Spleen (tissue), 11 donors: ENCODE data around the gene ECI1. TPM values are rescaled to one million over a fixed set of nuclear protein-coding genes. Genes with fewer than 3 reads are reported as not detected.
A peak's percentile ranks its signal among the peaks of the same experiment; 100 is the strongest.

ENCODE experiments used
- DNase-seq: peaks from one replicate; pipeline ENCODE4 v3.0.0-alpha.2; 2020
- H3K27ac ChIP-seq, 8 donors: fragments of 200-600 bp; sonication (generic) in 7 of 8; 1 replicate in 4 of 8; 2 replicates in 4 of 8; pipeline versions ENCODE4 v1.5.0 to v1.8.0; 2016 to 2021; ENCODE audit warnings: inconsistent platforms in 4 of 8, mild to moderate bottlenecking in 4 of 8, moderate library complexity in 1 of 8
- H3K27me3 ChIP-seq, 7 donors: fragments of 200-600 bp; sonication (generic) in 6 of 7; replicated peaks in 1 of 7; 1 replicate in 4 of 7; 2 replicates in 3 of 7; pipeline versions ENCODE4 v1.5.0 to v1.8.0; 2016 to 2021; ENCODE audit warnings: inconsistent platforms in 3 of 7, mild to moderate bottlenecking in 1 of 7
- H3K36me3 ChIP-seq, 6 donors: fragments of 200-600 bp; sonication (generic) in 5 of 6; 1 replicate in 4 of 6; 2 replicates in 2 of 6; pipeline versions ENCODE4 v1.5.0 to v1.8.0; 2016 to 2021; ENCODE audit warnings: inconsistent platforms in 2 of 6
- H3K4me1 ChIP-seq, 6 donors: fragments of 200-600 bp; sonication (generic) in 5 of 6; 1 replicate in 3 of 6; 2 replicates in 3 of 6; pipeline versions ENCODE4 v1.5.0 to v1.8.0; 2016 to 2021; ENCODE audit warnings: inconsistent platforms in 3 of 6
- H3K4me3 ChIP-seq, 8 donors: fragments of 200-600 bp; sonication (generic) in 7 of 8; 1 replicate in 4 of 8; 2 replicates in 4 of 8; pipeline versions ENCODE4 v1.5.0 to v1.8.0; 2016 to 2021; ENCODE audit warnings: inconsistent platforms in 4 of 8, mild to moderate bottlenecking in 4 of 8, moderate library complexity in 2 of 8
- H3K9me3 ChIP-seq, 8 donors: fragments of 200-600 bp; sonication (generic) in 7 of 8; 1 replicate in 4 of 8; 2 replicates in 4 of 8; pipeline versions ENCODE4 v1.5.0 to v1.8.0; 2016 to 2021; ENCODE audit warnings: inconsistent platforms in 4 of 8
- CTCF ChIP-seq, 11 experiments: fragments of 200-600 bp in 7 of 11; fragments of 450-650 bp in 4 of 11; sonication (generic) in 4 of 11; IDR thresholded peaks in 8 of 11; conservative IDR thresholded peaks in 3 of 11; 1 replicate in 7 of 11; 2 replicates in 4 of 11; pipeline versions ENCODE4 v1.4.0 to v1.8.0; 2016 to 2021; ENCODE audit warnings: antibody characterized with exemption in 11 of 11, inconsistent platforms in 4 of 11, mild to moderate bottlenecking in 1 of 11
- POLR2A ChIP-seq, 3 donors: fragments of 450-650 bp; IDR thresholded peaks; one replicate each; pipeline ENCODE4 v1.5.1; 2017; ENCODE audit warnings: antibody characterized with exemption in 3 of 3, mild to moderate bottlenecking in 1 of 3
- POLR2AphosphoS5 ChIP-seq, 3 donors: sonication (generic); formaldehyde crosslinking; IDR thresholded peaks; one replicate each; pipeline ENCODE4 v1.5.1; 2017; ENCODE audit warnings: antibody characterized with exemption in 3 of 3
- WGBS, 5 donors: extraction: QIAGEN DNeasy Blood & Tissue Kit in 3 of 5; methylation state at CpG; one replicate each; pipeline versions ENCODE4 v1.1.5 to v1.1.7; 2013 to 2018; 5-methylcytosine and 5-hydroxymethylcytosine counted together
- intact Hi-C: fragments of 100-400 bp; cut with DNase I; formaldehyde crosslinking; loops from one replicate; pipeline ENCODE4 v1.15.0; 2023; ENCODE audit warnings: low total_unique reads
- polyA plus RNA-seq, 3 donors: library from polyadenylated mRNA; stranded (reverse); fragments of 200-250 nt; gene quantifications; one replicate each; pipeline ENCODE4 v1.2.1, GENCODE V29; 2013
- total RNA-seq, 7 donors: library from RNA; depleted of rRNA in 3 of 7; stranded (reverse); fragments of >200 nt in 3 of 7; fragmentation: NEBNext Ultra II Directional in 4 of 7; extraction: Animal tissue kit (Norgen Biotek cat#: 25700) in 4 of 7; gene quantifications; one replicate each; pipeline versions ENCODE4 v1.1.0 to v1.2.1, GENCODE V29; 2016 to 2021
- donor health status: healthy with polysubstance abuse.
- donor health status: DM: no; HTN: no; CAD: no; lungs with moderate emphysema.
- donor health status: DM: no; HTN: no; CAD: no.
- donor health status: Bipolar disorder and iron deficiency.
- donor health status: healthy.
- donor health status: DM: no; HTN: no; CAD: no.
- donor health status: DM: yes; HTN: yes; CAD: no.

Gene ECI1
- total and polyA plus RNA-seq, 10 donors = 20.6 to 54.8 (median 34.0) TPM

- peaks cover 11 to 34% (median 20%) of the 10 kb centered on the region in 6 donors for H3K4me1 ChIP-seq
- peak; percentile 72 for DNase-seq
- WGBS, 5 donors = 12 to 32% (median 16%) methylated on average over 15 to 64 of the region's 64 CpGs; no CpG with 5 or more reads in 1 of the 5 donors
- peaks cover 0 to 53% (median 26%) of the 10 kb centered on the region in 7 donors for H3K27me3 ChIP-seq
- no peak for TF ChIP-seq CTCF (IDR thresholded peaks at IDR 0.05 in 8 of 11, conservative IDR thresholded peaks at IDR 0.05 in 3 of 11)
- no peak for TF ChIP-seq POLR2A (IDR thresholded peaks at IDR 0.05)
- peak in 2 of 3 donors; percentile 35 to 48 for TF ChIP-seq POLR2AphosphoS5 (IDR thresholded peaks at IDR 0.05)
- intact Hi-C loops = no loop called here
- H3K4me3 ChIP-seq = peak within 1 kb of the TSS in 2 of 8 donors; percentile 13 to 30
- no peaks in the 10 kb centered on the region for H3K9me3 ChIP-seq
- H3K36me3 ChIP-seq = peaks cover 13 to 88% (median 46%) of the 10 kb centered on the region in 6 donors
- H3K27ac ChIP-seq = no peak within 1 kb of the TSS
These were observed 14.9 kb downstream of the ECI1 start, which contains the start of gene DNASE1L2 for GRCh38 chr16:2236337-2237101. TSS of gene DNASE1L2 (plus strand) at chr16:2236444. CDS start at chr16:2236817, 373 bp downstream.

GRCh38 chr16:2235695-2236336 is 15.6 kb downstream of the ECI1 start:
- WGBS, 5 donors = 84 to 91% (median 86%) methylated on average over 11 to 19 of the region's 19 CpGs
- peaks cover 0 to 53% (median 26%) of the 10 kb centered on the region in 7 donors for H3K27me3 ChIP-seq
- H3K27ac ChIP-seq = no peak overlapping the region
- TF ChIP-seq POLR2A (IDR thresholded peaks at IDR 0.05) = no peak
- no peak for TF ChIP-seq POLR2AphosphoS5 (IDR thresholded peaks at IDR 0.05)
- TF ChIP-seq CTCF (IDR thresholded peaks at IDR 0.05 in 8 of 11, conservative IDR thresholded peaks at IDR 0.05 in 3 of 11) = no peak
- H3K4me1 ChIP-seq = peaks cover 11 to 41% (median 25%) of the 10 kb centered on the region in 6 donors
- DNase-seq = peak; percentile 72
- intact Hi-C loops = no loop called here
- peaks cover 13 to 88% (median 53%) of the 10 kb centered on the region in 6 donors for H3K36me3 ChIP-seq
- H3K4me3 ChIP-seq = no peak overlapping the region
- no peaks in the 10 kb centered on the region for H3K9me3 ChIP-seq

- Histone ChIP-seq H3K4me1 (peaks cover 11 to 47% (median 30%) of the 10 kb centered on the region in 6 donors), H3K4me3 (no peak overlapping the region), H3K9me3 (no peaks in the 10 kb centered on the region), H3K36me3 (peaks cover 13 to 88% (median 56%) of the 10 kb centered on the region in 6 donors), H3K27me3 (peaks cover 0 to 53% (median 26%) of the 10 kb centered on the region in 7 donors), H3K27ac (no peak overlapping the region)
- intact Hi-C loops = no loop called here
- 86 to 96% (median 94%) methylated on average over 19 to 28 of the region's 28 CpGs for WGBS, 5 donors
- peak; percentile 72 for DNase-seq
- TF ChIP-seq CTCF (IDR thresholded peaks at IDR 0.05 in 8 of 11, conservative IDR thresholded peaks at IDR 0.05 in 3 of 11) = no peak
- TF ChIP-seq POLR2AphosphoS5 (IDR thresholded peaks at IDR 0.05) = peak in 2 of 3 donors; percentile 18 to 39
These were observed 16.1 kb downstream of the ECI1 start for GRCh38 chr16:2235234-2235651.

- no peak for TF ChIP-seq POLR2AphosphoS5 (IDR thresholded peaks at IDR 0.05)
- no peak for TF ChIP-seq POLR2A (IDR thresholded peaks at IDR 0.05)
- TF ChIP-seq CTCF (IDR thresholded peaks at IDR 0.05 in 8 of 11, conservative IDR thresholded peaks at IDR 0.05 in 3 of 11) = no peak
These were observed 16.6 kb downstream of the ECI1 start for GRCh38 chr16:2234813-2235170.

More at GRCh38 chr16:2234813-2235170, 16.6 kb downstream of the ECI1 start:
- H3K27me3 ChIP-seq = peaks cover 0 to 53% (median 26%) of the 10 kb centered on the region in 7 donors
- intact Hi-C loops = no loop called here
- no peak overlapping the region for H3K27ac ChIP-seq
- WGBS, 5 donors = 91 to 98% (median 94%) methylated on average over 10 to 18 of the region's 18 CpGs
- no peak overlapping the region for H3K4me3 ChIP-seq
- peaks cover 11 to 51% (median 33%) of the 10 kb centered on the region in 6 donors for H3K4me1 ChIP-seq
- DNase-seq = no peak
- H3K36me3 ChIP-seq = peaks cover 15 to 88% (median 60%) of the 10 kb centered on the region in 6 donors
- H3K9me3 ChIP-seq = no peaks in the 10 kb centered on the region
